GM20000 (cell line): ENCODE data around the gene ITPR3.
A peak's percentile ranks its signal among the peaks of the same experiment; 100 is the strongest.

Experiments used
- DNase-seq: peaks from one replicate; pipeline ENCODE4 v3.0.0; 2012; ENCODE audit warnings: low spot score
- TF ChIP-seq, protein P1 (sequence below): IDR thresholded peaks from 2 replicates; pipeline ENCODE4 v1.5.1; 2012; ENCODE audit warnings: mild to moderate bottlenecking, control low read depth; ENCODE audit errors: extremely low read depth, missing control alignments

ITPR3 gene

DNA sequence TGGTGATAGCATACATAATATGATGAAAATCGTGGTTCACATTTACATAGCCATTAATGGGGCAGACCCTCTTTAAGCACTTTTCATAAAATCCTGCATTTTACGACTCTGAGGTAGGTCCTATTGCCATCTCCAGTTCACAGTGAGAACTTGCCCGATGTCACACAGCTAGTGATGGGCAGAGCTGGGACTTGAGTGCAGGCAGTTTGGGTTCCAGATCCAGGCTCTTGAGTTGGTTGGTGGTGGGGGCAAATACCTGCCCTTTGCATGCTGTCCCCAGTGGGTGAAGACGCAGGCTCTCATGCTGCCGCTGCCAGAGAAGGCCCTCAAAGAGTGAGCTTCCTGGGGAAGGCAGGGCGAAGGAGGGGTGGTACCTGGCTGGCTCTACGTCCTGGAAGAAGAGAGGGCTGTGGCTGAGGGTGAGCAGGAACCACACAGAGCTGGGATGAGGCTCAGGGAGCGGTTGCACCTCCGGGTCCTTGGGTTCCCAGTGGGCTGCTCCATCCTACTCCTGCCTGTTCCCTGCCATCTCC is 34.9 kb upstream of the ITPR3 start:
- TF ChIP-seq, protein P1, sequence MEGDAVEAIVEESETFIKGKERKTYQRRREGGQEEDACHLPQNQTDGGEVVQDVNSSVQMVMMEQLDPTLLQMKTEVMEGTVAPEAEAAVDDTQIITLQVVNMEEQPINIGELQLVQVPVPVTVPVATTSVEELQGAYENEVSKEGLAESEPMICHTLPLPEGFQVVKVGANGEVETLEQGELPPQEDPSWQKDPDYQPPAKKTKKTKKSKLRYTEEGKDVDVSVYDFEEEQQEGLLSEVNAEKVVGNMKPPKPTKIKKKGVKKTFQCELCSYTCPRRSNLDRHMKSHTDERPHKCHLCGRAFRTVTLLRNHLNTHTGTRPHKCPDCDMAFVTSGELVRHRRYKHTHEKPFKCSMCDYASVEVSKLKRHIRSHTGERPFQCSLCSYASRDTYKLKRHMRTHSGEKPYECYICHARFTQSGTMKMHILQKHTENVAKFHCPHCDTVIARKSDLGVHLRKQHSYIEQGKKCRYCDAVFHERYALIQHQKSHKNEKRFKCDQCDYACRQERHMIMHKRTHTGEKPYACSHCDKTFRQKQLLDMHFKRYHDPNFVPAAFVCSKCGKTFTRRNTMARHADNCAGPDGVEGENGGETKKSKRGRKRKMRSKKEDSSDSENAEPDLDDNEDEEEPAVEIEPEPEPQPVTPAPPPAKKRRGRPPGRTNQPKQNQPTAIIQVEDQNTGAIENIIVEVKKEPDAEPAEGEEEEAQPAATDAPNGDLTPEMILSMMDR, result no peak
- no peak for DNase-seq

DNA sequence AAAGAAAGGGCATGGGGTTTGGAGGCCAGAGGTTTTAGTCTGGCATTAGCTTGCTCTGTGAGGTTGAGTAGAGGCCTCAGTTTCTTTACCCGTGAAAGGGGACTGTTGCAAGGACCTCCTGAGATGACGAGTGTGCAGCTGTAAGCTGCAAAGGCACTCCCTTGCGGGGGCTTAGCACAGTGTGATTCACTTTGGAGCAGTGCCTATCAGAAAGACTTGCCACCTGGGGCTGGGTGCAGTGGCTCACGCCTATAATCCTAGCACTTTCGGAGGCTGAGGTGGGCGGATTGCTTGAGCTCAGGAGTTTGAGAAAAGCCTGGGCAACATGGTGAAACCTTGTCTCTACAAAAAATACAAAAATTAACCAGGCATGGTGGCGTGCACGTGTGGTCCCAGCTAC is 33.6 kb upstream of the ITPR3 start:
- no peak for DNase-seq
- TF ChIP-seq, protein P1, result no peak

DNA sequence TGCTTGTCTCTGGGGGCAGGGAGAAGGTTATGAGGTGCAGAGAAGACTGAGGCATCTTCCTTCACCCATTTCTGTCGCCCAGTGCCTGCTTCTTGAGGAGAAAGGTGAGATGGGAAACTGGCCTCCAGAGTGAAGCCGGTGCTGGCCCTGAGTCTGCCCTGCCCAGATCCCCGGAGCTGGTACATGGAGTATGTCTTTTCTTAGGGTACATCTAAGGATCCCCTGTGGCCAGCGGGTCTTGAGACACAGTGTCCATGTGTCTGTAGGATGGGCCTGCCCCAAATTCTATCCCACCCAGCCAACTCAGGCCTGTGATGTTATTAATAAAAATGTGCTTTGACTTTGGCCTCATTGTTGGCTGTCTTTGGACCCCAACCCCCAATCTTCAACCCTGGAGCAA is 32.2 kb upstream of the ITPR3 start:
- no peak for DNase-seq
- TF ChIP-seq, protein P1, result no peak

DNA sequence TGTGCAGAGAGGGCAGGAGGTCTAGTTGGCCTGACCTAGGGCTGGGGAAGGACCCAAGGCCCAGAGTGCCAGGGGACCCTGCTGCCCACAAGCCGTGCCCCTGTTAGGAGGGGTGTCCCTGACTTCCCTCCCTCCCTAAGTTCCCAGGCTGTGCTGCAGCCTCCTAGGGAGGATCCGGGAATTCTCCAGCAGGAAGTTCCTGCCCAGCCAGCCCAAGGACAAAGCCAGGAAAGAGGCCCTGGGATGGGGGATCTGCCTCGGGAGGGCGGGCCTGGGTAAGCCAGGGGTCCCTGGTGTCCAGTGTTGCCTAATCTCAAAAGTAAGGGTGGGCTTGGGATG is 31.8 kb upstream of the ITPR3 start:
- TF ChIP-seq, protein P1, result no peak
- DNase-seq, result no peak

DNA sequence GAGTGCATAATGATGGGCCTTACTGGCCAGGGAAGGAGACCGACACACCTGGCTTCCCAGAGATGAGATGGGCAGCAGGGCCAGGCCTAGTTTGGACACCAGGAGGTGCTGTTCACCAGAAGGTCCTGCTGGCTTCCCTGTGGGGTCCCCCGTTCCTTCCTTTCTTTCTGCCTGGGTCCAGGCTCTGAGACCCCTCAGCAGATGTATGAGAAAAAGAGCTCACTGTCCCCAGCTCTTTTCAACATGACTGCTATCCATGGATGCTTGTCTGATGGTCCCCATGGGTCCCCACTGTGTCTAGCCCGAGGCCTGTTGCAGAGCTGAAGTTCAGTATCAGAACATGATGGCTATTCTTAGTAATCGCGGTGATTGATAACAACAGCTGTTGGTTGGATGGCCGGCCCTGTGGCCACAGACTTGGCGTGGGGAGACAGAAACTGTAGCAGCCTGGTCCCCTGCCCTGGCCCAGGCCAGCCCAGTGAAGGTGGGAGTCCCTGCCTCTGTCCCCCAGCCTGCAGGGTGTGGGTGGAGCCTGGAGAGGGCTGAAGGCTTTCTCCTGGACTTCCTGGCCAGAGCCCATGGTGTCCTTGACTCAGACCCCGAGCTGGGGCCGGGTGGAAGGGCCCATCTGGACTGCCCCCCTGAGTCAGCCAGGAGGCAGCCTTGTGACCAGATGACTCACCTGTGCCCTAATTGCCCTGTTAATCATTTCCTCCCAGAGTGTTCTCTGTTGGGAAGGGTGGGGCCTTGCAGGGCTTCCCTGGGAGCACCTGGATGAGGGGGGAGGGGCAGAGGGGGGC is 31.2 kb upstream of the ITPR3 start:
- TF ChIP-seq, protein P1, result peak; percentile 94
- DNase-seq, result peak; percentile 72

DNA sequence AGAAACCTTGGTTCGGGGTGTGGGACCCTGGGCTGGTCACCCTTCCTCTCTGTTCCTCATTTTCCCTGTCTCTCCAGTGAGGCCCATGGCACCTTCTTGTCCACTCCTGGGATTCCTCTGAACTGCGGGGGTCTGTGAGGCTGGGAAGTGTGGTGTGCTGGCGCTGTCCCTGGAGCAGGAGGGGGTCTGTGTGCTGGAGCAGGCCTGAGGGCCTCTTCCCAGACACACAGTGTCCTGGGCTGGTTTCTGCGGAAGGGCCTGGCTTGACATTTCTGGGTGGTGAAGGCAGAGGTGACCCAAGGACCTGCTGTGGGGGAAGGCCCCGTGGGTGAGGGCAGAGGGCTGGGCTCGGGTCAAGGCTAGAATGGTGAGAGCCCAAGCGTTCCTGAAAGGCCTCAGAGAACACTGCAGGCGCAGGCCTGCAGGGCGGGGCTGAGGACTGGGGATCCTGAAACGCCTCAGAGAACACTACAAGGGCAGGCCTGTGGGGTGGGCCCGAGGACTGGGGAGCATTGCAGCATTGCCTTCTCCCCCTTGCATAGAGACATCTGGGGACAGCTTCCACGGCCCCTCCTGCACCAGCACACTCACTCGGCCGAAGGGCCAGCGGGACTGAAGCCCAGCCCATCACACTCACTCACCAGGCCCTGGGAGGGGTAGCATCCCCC is 30.5 kb upstream of the ITPR3 start:
- TF ChIP-seq, protein P1, result no peak
- DNase-seq, result no peak

DNA sequence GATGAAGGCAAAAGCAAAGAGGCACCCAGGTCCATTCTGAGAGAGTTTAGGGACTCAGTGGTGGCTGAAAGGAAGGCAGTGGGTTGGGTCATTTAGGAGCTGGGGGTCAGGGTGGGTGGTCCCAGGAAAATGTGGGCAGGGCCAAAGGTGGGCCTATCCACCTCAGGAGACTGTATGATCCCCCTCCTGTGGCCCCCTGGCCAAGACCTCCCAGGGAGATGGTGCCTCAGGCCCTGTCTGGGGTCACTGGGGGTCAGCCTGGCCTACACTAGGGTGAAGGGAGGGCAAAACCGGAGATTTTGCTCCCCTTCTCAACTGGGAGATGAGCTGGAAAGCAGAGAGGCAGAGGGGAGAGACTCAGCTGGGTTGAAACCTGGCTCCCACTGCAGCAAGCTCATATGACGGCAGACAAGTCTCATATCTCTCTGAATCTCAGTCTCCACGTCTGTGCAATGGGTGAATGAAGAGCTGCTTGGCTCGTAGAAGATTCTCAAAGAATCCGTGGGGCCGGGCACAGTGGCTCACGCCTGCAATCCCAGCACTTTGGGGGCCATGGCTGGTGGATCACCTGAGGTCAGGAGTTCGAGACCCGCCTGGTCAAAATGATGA is 29.6 kb upstream of the ITPR3 start:
- TF ChIP-seq, protein P1, result no peak

More for the DNA sequence above, 29.6 kb upstream of the ITPR3 start:
- no peak for DNase-seq
